Osteocyte (in vitro differentiated cells): ENCODE measurements around the gene DPEP2. TPM values are rescaled to one million over a fixed set of nuclear protein-coding genes. Genes with fewer than 3 reads are reported as not detected.
A peak's percentile ranks its signal among the peaks of the same experiment; 100 is the strongest.
"Not testable (repeated sequence)": the region's sequence is repeated elsewhere in the genome, so short reads cannot be mapped to it uniquely, and the experiment has no call there.

Experiments
- DNase-seq: peaks from one replicate; pipeline ENCODE4 v3.0.0; 2021; ENCODE audit warnings: mixed read lengths; ENCODE audit not compliant: unreplicated experiment; ENCODE audit errors: extremely low spot score
- H3K27ac Mint-ChIP-seq: one replicate; pipeline ENCODE4 v1.8.0; 2021; ENCODE audit warnings: mild to moderate bottlenecking, mixed read lengths; ENCODE audit not compliant: unreplicated experiment
- H3K27me3 Mint-ChIP-seq: one replicate; pipeline ENCODE4 v1.8.0; 2021; ENCODE audit warnings: mixed read lengths; ENCODE audit not compliant: unreplicated experiment
- H3K36me3 Mint-ChIP-seq: one replicate; pipeline ENCODE4 v1.8.0; 2021; ENCODE audit warnings: mixed read lengths; ENCODE audit not compliant: unreplicated experiment
- H3K4me1 Mint-ChIP-seq: one replicate; pipeline ENCODE4 v1.8.0; 2021; ENCODE audit warnings: mixed read lengths; ENCODE audit not compliant: unreplicated experiment
- H3K4me3 Mint-ChIP-seq: one replicate; pipeline ENCODE4 v1.8.0; 2021; ENCODE audit warnings: mild to moderate bottlenecking, moderate library complexity, mixed read lengths; ENCODE audit not compliant: unreplicated experiment
- H3K9me3 Mint-ChIP-seq: one replicate; pipeline ENCODE4 v1.8.0; 2021; ENCODE audit warnings: mixed read lengths; ENCODE audit not compliant: unreplicated experiment
- CTCF ChIP-seq: fragments of 200-600 bp; sonication (generic); IDR thresholded peaks from 2 replicates; pipeline ENCODE4 v1.5.0; 2021; ENCODE audit warnings: antibody characterized with exemption, mild to moderate bottlenecking, moderate library complexity
- total RNA-seq: library from RNA; stranded (reverse); gene quantifications from 2 replicates; pipeline ENCODE4 v1.2.1, GENCODE V29; 2021

The DPEP2 gene
- total RNA-seq, 1 donor from 2014 or later = not detected

GRCh38 chr16:67995423-67995822, 3.9 kb downstream of the DPEP2 start:
- no peak overlapping the region for H3K27ac Mint-ChIP-seq
- DNase-seq = no peak
- H3K27me3 Mint-ChIP-seq = no peaks in the 10 kb centered on the region
- no peak for TF ChIP-seq CTCF
- H3K4me3 Mint-ChIP-seq = no peak overlapping the region
- peaks cover 6% of the 10 kb centered on the region for H3K4me1 Mint-ChIP-seq
- H3K36me3 Mint-ChIP-seq = no peaks in the 10 kb centered on the region
- no peaks in the 10 kb centered on the region for H3K9me3 Mint-ChIP-seq

GRCh38 chr16:67994040-67994408, 5.3 kb downstream of the DPEP2 start:
- not testable (repeated sequence) for DNase-seq, H3K36me3 Mint-ChIP-seq, H3K4me3 Mint-ChIP-seq, H3K27me3 Mint-ChIP-seq, H3K9me3 Mint-ChIP-seq, H3K4me1 Mint-ChIP-seq, H3K27ac Mint-ChIP-seq

- no peaks in the 10 kb centered on the region for H3K9me3 Mint-ChIP-seq
- H3K4me1 Mint-ChIP-seq = peaks cover 6% of the 10 kb centered on the region
- no peaks in the 10 kb centered on the region for H3K36me3 Mint-ChIP-seq
- TF ChIP-seq CTCF = peak; percentile 99
- no peak overlapping the region for H3K4me3 Mint-ChIP-seq
- H3K27me3 Mint-ChIP-seq = no peaks in the 10 kb centered on the region
- peak; percentile 92 for DNase-seq
- no peak overlapping the region for H3K27ac Mint-ChIP-seq
Observed at GRCh38 chr16:67993207-67994039, 5.9 kb downstream of the DPEP2 start.

- TF ChIP-seq CTCF = no peak
- Mint-ChIP-seq H3K4me3 (no peak overlapping the region), H3K36me3 (no peaks in the 10 kb centered on the region), H3K27ac (no peak overlapping the region), H3K4me1 (peaks cover 6% of the 10 kb centered on the region), H3K9me3 (no peaks in the 10 kb centered on the region), H3K27me3 (no peaks in the 10 kb centered on the region)
- DNase-seq = no peak
Observed at GRCh38 chr16:67992661-67993206, 6.5 kb downstream of the DPEP2 start.

GRCh38 chr16:67990018-67990386, 9.3 kb downstream of the DPEP2 start:
- Mint-ChIP-seq H3K27ac (no peak overlapping the region), H3K36me3 (no peaks in the 10 kb centered on the region), H3K9me3 (no peaks in the 10 kb centered on the region), H3K4me3 (no peak overlapping the region), H3K4me1 (peaks cover 6% of the 10 kb centered on the region), H3K27me3 (no peaks in the 10 kb centered on the region)
- DNase-seq = no peak
- TF ChIP-seq CTCF = no peak
